Kidney (tissue), 14 donors: ENCODE results near the gene XRRA1. TPM values are rescaled to one million over a fixed set of nuclear protein-coding genes. Genes with fewer than 3 reads are reported as not detected.
A peak's percentile ranks its signal among the peaks of the same experiment; 100 is the strongest.

Experiments
- DNase-seq, 5 donors: peaks; one replicate each; pipeline ENCODE4 v3.0.0-alpha.2; 2013 to 2020
- FAIRE-seq: peaks from 2 replicates; lab custom pipeline; 2012; peaks lifted over from hg19 to GRCh38; lab: Jason Lieb, UNC
- H3K27ac ChIP-seq, 2 donors: one replicate each; pipeline ENCODE4 v1.7.0; 2013; ENCODE audit warnings: low read depth in 2 of 2, low read length in 2 of 2, inconsistent platforms in 1 of 2
- H3K27me3 ChIP-seq: one replicate; pipeline ENCODE4 v1.7.1; 2013; ENCODE audit warnings: low read length, inconsistent platforms; ENCODE audit not compliant: control insufficient read depth, insufficient read depth
- H3K36me3 ChIP-seq, 3 donors: one replicate each; pipeline versions ENCODE4 v1.7.0 to v1.7.1; 2013; ENCODE audit warnings: low read length in 3 of 3, control low read depth in 1 of 3, inconsistent platforms in 1 of 3; ENCODE audit not compliant: insufficient read depth in 3 of 3, control insufficient read depth in 2 of 3
- H3K4me1 ChIP-seq, 3 donors: one replicate each; pipeline versions ENCODE4 v1.7.0 to v1.7.1; 2013; ENCODE audit warnings: low read length in 3 of 3, inconsistent platforms in 1 of 3, low read depth in 1 of 3; ENCODE audit not compliant: control insufficient read depth in 2 of 3, insufficient read depth in 2 of 3
- H3K4me3 ChIP-seq, 3 donors: one replicate each; pipeline versions ENCODE4 v1.7.0 to v1.8.1; 2013; ENCODE audit warnings: low read length in 3 of 3, control low read depth in 1 of 3, inconsistent platforms in 1 of 3
- H3K9ac ChIP-seq, 3 donors: one replicate each; pipeline versions ENCODE4 v1.7.0 to v1.7.1; 2013; ENCODE audit warnings: low read length in 3 of 3, control low read depth in 1 of 3, inconsistent platforms in 1 of 3
- H3K9me3 ChIP-seq, 3 donors: one replicate each; pipeline versions ENCODE4 v1.7.0 to v1.7.1; 2013; ENCODE audit warnings: low read length in 3 of 3, control low read depth in 1 of 3, inconsistent platforms in 1 of 3; ENCODE audit not compliant: control insufficient read depth in 2 of 3, insufficient read depth in 1 of 3
- CTCF ChIP-seq: IDR thresholded peaks from 3 replicates; pipeline ENCODE4 v1.5.1; 2012; ENCODE audit warnings: mild to moderate bottlenecking, moderate library complexity, borderline replicate concordance; ENCODE audit not compliant: insufficient read depth; ENCODE audit errors: extremely low read depth
- intact Hi-C: fragments of 100-400 bp; cut with DNase I; formaldehyde crosslinking; loops from one replicate; pipeline ENCODE4 v1.11.1; 2022
- polyA plus RNA-seq: library from polyadenylated mRNA; stranded (reverse); fragments of 350-450 nt; fragmentation: Illumina TruSeq; extraction: RNeasy Lipid Tissue Mini Kit (QIAGEN cat#74804); gene quantifications from one replicate; pipeline ENCODE4 v1.2.3, GENCODE V29; 2014; ENCODE audit warnings: low read depth, low replicate concordance; ENCODE audit not compliant: insufficient read depth
- total RNA-seq: library from RNA; stranded (reverse); fragmentation: NEBNext Ultra II Directional; extraction: Animal tissue kit (Norgen Biotek cat#: 25700); gene quantifications from one replicate; pipeline ENCODE4 v1.2.1, GENCODE V29; 2021
- donor health status: control.
- donor health status: control.
- donor health status: control.
- donor health status: control.
- donor health status: control.
- donor health status: DM: yes; HTN: yes; CAD: no.
- donor health status: Normal renal cell carcinoma (clear cell type).

The XRRA1 gene
- total and polyA plus RNA-seq, 2 donors from 2014 or later = 2.6 to 14.6 TPM

GRCh38 chr11:74950374-74950969 is 1.6 kb upstream of the XRRA1 start:
- Histone ChIP-seq H3K27me3 (no peaks in the 10 kb centered on the region), H3K4me1 (peaks cover 0 to 12% (median 7%) of the 10 kb centered on the region in 3 donors), H3K27ac (no peak overlapping the region), H3K4me3 (peak overlapping the region in 2 of 3 donors; percentile 91 to 98), H3K36me3 (peaks cover 0 to 2% (median 0%) of the 10 kb centered on the region in 3 donors), H3K9ac (peak overlapping the region; percentile 86 to 98 (median 94)), H3K9me3 (no peaks in the 10 kb centered on the region)
- TF ChIP-seq CTCF = no peak
- DNase-seq (peak in 2 of 5 donors; percentile 26 to 50), FAIRE-seq (no peak)
- intact Hi-C loops = no loop called here

GRCh38 chr11:74949753-74950137 is 854 bp upstream of the XRRA1 start:
- peak overlapping the region; percentile 86 to 98 (median 94) for H3K9ac ChIP-seq
- H3K4me3 ChIP-seq = peak overlapping the region; percentile 91 to 98 (median 94)
- DNase-seq (peak in 1 of 5 donors; percentile 17), FAIRE-seq (no peak)
- H3K27ac ChIP-seq = peak overlapping the region in 1 of 2 donors; percentile 82
- no peaks in the 10 kb centered on the region for H3K27me3 ChIP-seq
- intact Hi-C loops = no loop called here
- no peak for TF ChIP-seq CTCF
- peaks cover 0 to 2% (median 0%) of the 10 kb centered on the region in 3 donors for H3K36me3 ChIP-seq
- H3K9me3 ChIP-seq = no peaks in the 10 kb centered on the region
- H3K4me1 ChIP-seq = peaks cover 0 to 12% (median 7%) of the 10 kb centered on the region in 3 donors

- H3K4me3 ChIP-seq = peak overlapping the region; percentile 91 to 98 (median 94)
- H3K4me1 ChIP-seq = peaks cover 0 to 9% (median 7%) of the 10 kb centered on the region in 3 donors
- FAIRE-seq (no peak), DNase-seq (no peak)
- H3K27me3 ChIP-seq = no peaks in the 10 kb centered on the region
- H3K27ac ChIP-seq = peak overlapping the region; percentile 80 to 82
- peak overlapping the region; percentile 76 to 94 (median 92) for H3K9ac ChIP-seq
- no peaks in the 10 kb centered on the region for H3K9me3 ChIP-seq
- TF ChIP-seq CTCF = no peak
- intact Hi-C loops = no loop called here
- H3K36me3 ChIP-seq = peaks cover 0 to 2% (median 0%) of the 10 kb centered on the region in 3 donors
Measured at GRCh38 chr11:74948546-74948897, 369 bp downstream of the XRRA1 start.
